CD4-positive, alpha-beta T cell treated with Interleukin-1 beta for 1 hour (primary cell): ENCODE results near the gene CCL4.
"Not testable (repeated sequence)": the region's sequence is repeated elsewhere in the genome, so short reads cannot be mapped to it uniquely, and the experiment has no call there.

Source experiments
- DNase-seq, 2 donors: peaks; one replicate each; pipeline ENCODE4 v3.0.0-alpha.2; 2020 to 2022

The CCL4 gene

DNA sequence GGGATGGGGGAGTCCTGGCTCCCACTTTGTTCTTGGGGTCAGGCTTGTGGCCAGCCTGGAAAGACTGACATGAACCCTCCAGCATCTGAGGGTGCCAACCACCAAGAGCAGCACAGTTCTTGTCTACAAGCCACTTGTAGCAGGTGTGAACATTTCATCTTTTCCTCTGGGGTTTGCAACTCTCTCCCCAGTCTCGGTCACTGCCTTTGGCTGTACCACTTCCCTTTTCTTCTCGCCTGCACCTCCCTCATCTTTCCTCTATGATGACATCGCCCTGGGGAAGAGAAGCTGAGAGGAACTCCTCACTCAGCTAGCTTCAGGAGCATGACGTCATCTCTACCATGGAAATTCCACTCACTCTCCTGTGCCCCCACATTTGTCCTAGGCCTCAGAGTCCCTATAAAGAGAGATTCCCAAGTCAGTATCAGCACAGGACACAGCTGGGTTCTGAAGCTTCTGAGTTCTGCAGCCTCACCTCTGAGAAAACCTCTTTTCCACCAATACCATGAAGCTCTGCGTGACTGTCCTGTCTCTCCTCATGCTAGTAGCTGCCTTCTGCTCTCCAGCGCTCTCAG, at the start of gene CCL4:
TSS of gene CCL4 (plus strand) at position 427 of the 575 bp plus-strand sequence. CDS start at position 506, 79 bp downstream.
- peak; percentile 58 to 78 for DNase-seq

DNA sequence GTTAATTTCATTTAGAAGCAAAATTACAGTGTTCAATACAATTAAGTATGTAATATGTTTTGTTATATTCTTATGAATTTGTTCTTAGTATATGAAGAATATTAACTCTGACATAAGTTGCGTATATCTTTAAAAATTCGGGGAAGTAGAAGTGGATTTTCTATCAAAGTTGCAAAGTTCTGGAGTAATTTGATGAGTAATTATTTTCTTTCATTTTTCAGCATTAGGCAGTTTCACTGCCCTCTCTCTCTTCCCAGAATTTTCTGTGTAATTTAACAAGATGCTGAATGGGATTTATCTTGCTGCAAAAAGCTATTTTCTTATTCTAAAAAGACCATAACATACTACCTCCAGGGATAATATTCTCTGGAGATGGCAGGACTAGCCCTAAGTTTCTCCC, 48.5 kb upstream of the CCL4 start:
- no peak for DNase-seq

DNA sequence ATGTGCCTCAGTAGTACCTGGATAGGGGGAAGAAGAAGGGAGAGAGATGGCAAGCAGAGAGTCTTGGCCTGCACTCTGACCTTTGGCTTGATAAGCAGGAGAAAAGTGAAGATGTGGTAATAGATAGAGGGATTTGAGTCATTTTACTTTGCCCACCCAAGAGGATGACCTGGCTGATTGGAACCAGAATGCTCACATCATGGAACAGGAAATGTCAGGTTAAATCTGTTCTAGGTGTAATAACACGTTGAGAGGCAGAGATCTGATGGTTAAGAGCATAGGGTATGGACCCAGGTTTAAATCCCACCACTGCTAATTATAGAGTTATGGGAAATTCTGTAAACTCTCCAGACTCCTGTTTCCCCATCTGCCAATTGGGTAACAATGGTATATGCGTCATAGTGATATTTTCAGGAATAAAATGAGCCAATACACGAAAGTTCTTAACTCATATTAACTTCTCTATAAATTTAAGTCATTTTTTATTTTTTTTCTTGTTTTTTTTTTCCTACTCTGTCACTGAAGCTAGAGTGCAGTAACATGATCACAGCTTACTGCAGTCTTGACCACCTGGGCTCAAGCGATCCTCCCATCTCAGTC, 47.6 kb upstream of the CCL4 start:
- DNase-seq, result no peak

DNA sequence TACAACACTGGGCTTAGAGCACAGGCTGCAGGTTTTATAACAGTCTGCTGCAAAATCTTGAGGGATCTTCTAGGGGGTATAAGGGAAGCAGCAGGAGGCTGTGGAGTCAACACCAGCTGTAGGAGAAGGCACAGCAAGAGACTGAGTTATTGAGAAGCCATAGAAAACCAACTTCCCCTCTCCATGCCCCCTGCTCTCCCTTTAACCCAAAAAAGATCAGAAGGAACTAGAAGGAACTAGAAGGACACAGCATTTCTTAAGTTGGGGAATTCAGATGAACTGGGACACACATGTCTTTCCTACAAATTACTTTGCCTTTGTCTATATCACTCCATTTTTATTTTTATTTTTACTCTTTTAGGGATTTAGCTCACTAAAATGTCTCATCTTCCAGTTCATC, 45.7 kb upstream of the CCL4 start:
- no peak for DNase-seq

DNA sequence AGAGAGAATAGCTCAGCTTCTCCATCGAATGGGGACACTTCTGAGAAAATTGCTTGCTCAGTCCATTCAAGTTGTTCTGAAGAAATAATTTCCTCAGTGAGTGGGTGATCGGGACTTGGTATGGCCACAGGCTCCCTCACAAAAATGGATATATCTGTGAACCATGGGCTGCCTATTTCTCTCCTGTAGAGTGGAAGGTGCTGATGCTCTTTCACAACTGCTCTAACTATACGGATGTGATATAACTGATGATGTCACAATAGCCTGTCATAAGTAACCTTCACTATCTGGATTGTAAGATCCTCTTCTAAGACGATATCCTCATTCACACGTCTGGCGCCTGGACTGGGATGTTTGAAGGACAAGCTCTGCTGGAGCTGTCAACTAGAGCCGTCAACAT, 44.2 kb upstream of the CCL4 start:
- no peak for DNase-seq

DNA sequence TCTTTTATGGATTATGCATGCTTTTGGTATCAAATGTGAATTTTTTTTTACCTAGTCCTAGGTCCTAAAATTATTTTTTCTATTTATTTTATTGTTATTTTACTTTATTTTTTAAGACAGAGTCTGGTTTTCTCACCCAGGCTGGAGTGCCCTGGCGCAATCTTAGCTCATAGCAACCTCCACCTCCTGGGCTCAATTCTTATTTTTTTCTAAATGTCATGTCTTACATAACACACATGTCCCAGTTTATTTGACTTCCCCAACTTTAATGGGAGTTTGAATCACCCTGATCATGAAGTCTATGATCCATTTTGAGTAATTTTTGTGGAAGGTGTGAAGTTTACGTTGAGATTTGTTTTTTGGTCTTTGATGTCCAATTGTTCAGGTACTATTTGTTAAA, 42.8 kb upstream of the CCL4 start:
- no peak for DNase-seq

DNA sequence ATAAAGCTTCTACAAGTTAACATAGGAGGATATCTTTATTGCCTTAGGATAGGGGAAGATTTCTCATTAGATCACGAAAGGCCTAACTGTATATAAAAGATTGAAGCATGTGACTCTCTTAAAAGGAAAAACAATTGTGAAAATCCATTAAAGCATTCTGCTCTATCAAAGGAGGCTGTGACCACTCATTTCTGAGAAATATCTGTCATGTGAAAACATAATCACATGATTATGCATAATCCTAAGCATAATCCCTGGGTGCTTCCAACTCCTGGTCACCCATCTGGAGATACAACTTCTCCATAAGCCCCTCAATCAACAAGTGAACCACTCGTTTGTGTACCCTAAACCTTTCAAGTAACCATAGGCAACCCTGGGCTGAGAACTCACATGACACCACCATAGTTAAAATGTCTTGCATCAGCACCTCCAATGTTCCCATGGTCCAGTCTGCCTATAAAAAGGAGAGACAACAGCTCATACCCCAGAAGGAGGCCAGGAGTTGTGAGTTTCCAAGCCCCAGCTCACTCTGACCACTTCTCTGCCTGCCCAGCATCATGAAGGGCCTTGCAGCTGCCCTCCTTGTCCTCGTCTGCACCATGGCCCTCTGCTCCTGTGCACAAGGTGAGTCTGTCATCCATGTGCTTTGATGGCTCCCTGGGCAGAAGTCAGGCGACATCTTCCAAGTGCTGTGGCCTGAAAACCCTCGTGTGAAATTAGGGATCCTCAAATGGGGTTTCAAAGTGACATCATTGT, 39.7 kb upstream of the CCL4 start, which contains the start of gene CCL18:
TSS of gene CCL18 (plus strand) at position 487 of the 756 bp plus-strand sequence. CDS start at position 558, 71 bp downstream.
- DNase-seq, result no peak

DNA sequence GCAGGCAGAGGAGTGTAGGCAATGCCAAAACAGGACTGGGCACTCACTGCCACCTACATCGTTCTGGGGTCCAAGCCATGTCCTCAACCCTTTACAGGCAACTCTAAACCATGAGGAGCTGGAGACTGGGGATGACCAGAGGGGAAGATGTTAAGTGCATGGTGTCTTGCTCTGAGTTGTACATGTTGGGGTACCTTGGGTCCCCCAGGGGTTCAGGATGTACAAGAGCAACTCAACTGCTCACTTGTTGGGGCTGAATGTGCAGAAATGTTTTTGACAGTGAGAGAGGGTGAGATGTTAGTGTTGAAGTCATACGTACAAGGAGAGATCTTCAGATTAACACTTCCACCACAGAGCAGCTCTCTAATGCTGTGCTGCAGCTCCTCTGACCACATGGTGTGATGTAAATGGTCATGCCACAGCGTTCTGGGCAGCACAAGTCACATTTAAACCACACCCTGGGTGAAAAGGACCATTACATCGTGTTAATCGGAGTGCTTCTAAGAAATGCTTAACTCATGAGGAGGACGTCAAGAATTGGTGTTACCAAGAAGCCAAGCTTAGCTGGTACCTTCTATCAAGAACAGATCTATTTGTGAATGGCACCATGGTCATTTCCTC, 37.2 kb upstream of the CCL4 start:
- peak; percentile 57 to 63 for DNase-seq

DNA sequence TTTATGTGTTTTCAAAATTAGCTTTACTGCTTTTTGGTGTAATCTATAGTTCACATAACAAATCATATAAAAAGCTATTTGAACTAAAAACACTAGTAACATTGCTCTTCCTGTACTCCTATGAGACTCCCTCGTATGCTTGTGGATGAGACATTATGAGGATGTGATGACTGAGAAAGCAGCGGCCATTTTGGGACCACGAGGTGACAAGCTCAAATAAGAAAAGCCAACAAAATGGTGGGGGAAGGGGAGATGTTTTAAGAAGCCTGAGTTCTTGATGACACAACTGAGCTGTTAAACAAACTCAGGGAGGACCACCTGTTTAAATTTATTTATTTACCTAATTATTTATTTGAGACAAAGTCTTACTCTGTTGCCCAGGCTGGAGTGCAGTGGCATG, 35.1 kb upstream of the CCL4 start:
- no peak for DNase-seq

DNA sequence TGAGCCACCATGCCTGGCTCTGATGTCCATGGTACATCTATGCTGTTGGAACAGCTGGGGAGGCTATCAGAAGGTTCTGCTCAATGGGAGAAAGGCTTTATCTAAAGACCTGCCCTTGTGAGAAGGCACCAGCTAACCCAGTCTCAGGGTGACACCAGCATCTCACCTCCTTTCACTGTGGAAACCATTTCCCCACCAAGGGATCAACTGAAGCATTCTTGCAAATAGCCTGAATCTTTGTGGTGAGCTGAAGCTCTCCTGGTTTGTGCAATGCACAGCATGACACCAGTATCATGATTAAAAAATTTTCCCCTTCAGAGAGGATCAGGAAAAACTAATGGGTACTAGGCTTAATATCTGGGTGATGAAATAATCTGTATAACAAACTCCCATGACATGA, 34.5 kb upstream of the CCL4 start:
- no peak for DNase-seq

DNA sequence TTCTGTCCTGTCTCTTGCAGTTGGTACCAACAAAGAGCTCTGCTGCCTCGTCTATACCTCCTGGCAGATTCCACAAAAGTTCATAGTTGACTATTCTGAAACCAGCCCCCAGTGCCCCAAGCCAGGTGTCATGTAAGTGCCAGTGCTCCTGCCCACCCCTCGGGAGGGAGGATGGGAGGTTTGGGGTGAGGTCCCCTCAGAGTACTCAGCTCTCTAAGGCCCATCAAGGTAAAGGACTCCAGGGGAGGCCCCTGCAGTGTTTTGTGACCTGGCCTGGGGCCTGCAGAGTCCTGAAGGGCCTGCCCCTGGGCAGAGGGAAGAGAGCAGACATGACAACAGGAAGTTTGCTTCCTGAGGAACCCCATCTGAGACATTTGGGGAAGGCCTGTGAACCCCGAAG, 33.2 kb upstream of the CCL4 start:
- DNase-seq, result no peak

DNA sequence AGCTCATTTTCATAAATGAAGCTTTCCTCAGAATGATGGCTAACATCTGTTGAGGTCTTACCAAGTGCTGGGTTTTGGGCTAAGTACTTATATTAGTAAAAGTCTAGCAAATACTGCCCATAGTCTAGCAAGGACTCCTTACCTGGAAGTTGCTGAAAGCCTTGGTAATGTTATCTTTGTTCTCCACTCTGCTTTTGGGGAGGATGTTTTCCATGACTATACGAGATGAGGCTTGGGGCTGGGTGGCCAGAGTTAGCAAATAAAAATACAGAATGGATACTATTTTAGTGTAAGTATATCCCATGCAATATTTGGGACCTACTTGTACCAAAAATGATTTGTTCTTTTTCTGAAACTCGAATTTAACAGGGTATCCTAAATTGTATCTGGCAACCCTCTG, 31.9 kb upstream of the CCL4 start:
- DNase-seq, result no peak

DNA sequence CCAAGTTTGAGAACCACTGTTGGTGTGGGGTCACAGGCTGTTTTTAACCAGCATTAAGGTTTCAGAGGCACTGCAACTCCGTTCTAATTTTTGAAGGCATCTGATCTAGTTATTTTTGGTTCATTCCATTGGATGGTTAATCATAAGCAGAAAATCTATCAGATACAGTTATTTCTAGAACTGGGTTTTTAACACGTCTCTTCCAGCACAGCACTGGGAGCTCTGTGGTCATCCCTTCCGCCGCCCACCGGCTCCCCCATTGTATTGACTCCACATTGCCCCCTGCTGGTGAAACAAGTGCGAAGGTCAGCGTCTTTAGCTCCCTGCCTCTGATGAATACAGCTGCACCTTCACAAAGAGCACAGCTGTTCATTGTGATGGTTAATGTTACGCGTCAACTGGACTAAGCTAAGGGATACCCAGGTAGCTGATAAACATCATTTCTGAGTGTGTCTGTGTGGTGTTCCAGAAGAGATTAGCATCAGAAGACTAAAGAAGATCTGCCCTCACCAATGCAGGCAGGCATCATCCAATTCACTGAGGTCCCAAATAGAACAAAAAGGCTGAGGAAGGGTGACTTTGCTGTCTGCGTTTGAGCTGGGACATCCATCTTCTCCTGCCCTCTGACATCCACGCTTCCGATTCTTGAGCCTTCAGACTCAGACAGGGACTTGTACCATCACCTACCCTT, 31.1 kb upstream of the CCL4 start:
- DNase-seq, result peak; percentile 65 to 75

DNA sequence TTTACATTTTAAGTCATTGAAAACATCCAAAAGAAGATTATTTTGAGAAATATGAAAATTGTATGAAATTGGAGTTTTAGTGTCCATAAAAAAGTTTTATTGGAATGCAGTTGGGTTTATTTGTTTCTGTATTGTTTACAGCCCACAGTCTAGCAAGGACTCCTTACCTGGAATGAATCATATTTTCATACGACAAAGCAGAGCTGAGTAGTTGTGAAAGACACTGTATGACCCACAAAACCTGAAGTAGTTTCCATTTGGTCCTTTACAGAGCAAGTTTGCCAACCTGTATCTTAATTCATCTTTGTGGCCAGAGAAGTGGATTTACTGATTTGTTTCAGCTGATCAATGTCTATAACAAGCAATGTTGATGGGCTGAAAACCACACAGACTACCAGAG, 29.3 kb upstream of the CCL4 start:
- DNase-seq, result no peak

DNA sequence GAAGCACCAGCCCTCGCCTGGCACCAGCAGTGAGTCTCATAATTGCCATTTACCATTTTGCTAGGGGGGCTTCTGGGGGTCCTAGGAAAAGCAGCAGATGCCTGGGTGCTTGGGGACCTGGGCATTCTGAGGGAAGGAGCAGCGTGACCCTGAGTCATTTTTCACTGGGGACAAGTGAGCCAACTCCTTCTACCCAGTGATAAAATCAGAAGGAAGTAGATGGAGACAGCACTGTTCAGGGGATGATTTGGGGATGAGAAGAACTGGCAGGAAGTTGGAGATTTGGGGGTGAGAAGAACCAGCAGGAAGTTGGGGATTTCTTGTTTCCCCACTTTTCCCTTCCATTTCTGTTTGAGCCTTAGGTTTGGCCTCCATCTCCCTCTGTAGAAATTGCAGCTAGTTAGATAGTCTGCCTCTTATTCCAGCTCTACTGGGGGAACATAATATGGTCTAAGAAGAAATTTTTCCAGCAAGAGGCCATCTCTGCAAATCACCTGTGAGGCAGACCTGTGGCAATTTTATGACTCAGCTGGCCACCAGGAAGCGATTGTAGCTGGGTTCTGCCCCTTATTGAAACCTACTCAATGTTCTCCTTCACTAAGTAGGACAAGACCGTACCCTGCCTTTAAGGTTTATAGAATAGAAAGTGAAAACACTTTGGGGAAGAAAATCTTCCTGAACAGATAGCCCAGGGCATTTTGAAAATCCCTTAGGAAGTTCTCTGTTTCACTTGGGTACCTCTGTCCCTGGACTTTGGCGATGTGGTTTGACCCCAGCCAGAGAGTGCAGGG, 21.8 kb upstream of the CCL4 start:
- not testable (repeated sequence) for DNase-seq

DNA sequence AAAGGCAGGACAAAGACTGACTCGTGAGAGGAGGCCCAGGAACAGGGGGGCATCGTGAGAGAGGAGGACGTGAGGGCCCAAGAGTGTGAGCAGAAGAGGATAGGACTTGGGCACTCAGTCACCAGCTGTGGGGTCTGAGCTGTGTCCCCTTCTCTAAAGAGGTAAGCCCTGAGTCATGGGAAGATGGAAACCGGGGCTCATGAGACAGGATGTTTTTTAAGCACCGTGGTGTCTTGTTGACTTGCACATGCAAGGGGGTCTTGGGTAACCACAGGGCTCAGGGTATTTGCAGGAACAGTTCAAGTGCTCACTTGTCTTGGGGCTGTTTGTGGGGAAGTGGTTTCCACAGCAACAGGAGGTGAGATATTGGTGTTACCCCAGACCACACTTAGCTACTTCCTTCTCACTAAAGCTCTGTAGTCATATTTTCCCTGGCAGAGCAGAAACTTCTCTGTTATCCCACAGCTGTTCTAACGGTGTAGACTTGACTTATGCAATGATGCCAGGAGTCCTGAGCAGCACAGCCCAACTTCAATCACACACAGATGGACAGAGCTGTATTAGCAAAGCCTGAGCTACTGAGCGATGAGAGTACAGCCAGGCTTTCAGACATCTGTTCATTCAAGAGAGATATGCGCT, 21.0 kb upstream of the CCL4 start:
- peak; percentile 77 to 80 for DNase-seq

DNA sequence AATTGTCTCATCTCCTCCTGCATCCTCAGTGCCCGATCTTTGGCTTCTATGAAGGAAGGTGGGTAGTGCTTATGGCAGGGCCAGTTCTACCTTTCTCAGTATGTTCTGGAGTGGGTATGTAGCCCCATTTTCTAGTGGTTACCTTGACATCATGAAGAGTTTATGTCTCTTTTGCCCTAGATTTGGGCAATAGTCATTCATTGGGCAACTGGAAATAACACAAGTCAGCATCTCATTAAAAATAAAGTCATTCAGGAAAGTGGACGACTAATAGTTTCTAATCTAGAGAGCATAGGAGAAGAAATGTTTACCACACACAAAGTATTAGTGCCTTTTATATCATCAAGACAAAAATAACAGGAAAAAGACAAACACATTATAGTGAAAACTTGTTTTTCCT, 19.9 kb upstream of the CCL4 start:
- not testable (repeated sequence) for DNase-seq

DNA sequence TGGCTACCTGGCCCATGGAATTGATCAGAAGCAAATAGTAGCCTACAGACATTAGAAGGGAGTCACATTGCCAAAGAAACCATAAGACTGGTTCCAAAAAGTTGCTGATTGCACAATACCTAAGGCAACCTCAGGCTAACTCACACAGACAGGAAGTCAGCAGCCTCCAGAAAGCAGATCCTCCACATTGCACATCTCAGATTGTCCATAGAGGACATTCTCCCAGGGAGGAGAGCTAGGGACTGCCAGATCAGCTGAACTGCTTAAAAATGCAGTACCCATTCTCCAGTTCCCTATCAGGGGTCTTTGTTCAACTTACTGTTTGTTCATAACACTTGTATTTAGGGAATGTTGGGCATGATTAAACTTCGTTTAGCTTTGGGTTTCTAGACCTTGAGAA, 17.9 kb upstream of the CCL4 start:
- peak in 1 of 2 donors; percentile 47 for DNase-seq

DNA sequence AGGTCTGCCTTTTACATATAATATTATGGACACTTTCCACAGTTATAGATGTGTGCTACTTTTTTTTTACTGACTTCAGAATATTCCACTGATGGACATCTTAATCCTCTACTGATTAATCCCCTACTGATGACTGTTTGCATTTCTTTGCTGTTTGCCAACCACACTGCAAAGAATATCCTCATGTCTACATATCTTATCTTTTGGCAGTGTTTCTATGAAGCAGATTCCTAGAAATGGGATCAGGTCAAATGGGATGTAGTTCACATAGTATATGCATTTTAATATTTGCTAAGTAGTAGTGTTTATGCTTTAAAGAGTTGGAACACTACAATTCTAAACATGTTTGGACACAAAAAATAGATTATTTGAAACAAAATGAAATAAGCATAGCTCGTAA, 16.8 kb upstream of the CCL4 start:
- no peak for DNase-seq

DNA sequence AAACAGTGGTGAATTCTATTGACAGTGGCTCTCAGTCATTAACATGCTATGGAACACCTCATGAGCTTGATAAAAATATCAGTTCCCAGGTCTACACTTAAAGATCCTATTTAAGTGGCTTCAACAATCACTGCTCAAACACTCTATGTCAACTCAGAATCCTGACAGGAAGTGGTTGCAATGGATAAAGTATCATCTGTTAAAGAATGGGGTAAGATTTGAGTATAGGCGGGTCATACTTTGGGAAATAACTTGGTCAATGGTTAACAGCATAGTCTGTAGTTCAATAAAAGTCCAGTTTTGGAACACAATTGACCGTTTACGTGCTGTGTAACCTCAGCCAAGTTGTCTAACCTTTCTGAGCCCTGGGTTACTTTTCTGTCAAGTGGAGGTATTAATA, 16.2 kb upstream of the CCL4 start:
- DNase-seq, result not testable (repeated sequence)

DNA sequence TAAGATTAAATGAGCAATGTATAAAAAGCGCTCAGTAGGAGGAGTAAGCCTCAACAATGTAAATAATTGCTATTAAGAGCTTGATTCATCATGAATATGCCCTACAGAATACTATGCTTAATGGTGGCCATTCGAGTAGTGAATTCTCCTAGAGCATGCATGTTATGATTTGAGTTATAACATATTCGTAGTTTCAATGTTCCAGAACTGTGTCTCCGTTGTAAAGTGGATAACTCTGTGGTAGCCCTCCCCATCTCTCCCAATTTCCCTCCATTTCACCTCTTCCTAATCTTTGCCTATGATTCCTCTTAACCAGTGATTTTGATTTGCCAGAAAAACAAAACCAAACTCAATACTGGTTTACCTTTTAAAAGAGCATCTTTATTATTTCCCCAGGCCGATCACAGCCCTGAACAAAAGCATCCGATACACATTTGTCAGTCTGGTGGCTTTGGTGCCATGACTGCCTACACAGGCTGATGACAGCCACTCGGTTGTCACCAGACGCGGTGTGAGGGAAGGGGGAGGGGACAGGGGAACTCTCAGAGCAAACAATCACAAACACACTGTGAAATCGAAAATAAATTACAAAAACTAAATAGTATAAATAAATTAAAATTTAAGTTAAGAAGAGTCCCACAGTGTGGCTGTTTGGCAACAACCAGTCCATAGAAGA, 15.6 kb upstream of the CCL4 start:
- peak in 1 of 2 donors; percentile 56 for DNase-seq
